HG03521 (cell line): ENCODE measurements around the gene IFT122.

Source experiments
- ATAC-seq: cut with Tn5 transposase; IDR thresholded peaks from one replicate; pipeline ENCODE4 v1.9.1; 2021; ENCODE audit warnings: mild to moderate bottlenecking, moderate library complexity; ENCODE audit not compliant: unreplicated experiment

Gene IFT122

GRCh38 chr3:129554356-129555152 is 114.5 kb downstream of the IFT122 start:
- no peak for ATAC-seq

GRCh38 chr3:129555153-129555550 is 115.1 kb downstream of the IFT122 start:
- no peak for ATAC-seq

- no peak for ATAC-seq
These were observed 115.8 kb downstream of the IFT122 start for GRCh38 chr3:129555616-129556357.

- ATAC-seq = no peak
These were observed 116.3 kb downstream of the IFT122 start for GRCh38 chr3:129556358-129556695.

GRCh38 chr3:129556890-129557547 is 117.0 kb downstream of the IFT122 start:
- no peak for ATAC-seq

- ATAC-seq = no peak
These were observed 117.5 kb downstream of the IFT122 start for GRCh38 chr3:129557548-129557894.

- ATAC-seq = no peak
These were observed 118.2 kb downstream of the IFT122 start for GRCh38 chr3:129558081-129558771.

- no peak for ATAC-seq
These were observed 118.9 kb downstream of the IFT122 start for GRCh38 chr3:129558772-129559564.

GRCh38 chr3:129559565-129560079 is 119.6 kb downstream of the IFT122 start:
- ATAC-seq = no peak

GRCh38 chr3:129560269-129560787 is 120.3 kb downstream of the IFT122 start:
- ATAC-seq = no peak

GRCh38 chr3:129560911-129561594 is 121.0 kb downstream of the IFT122 start:
- no peak for ATAC-seq

- ATAC-seq = no peak
These were observed 121.7 kb downstream of the IFT122 start for GRCh38 chr3:129561619-129562248.

GRCh38 chr3:129562803-129563202 is 122.8 kb downstream of the IFT122 start:
- ATAC-seq = no peak

- ATAC-seq = no peak
These were observed 123.3 kb downstream of the IFT122 start for GRCh38 chr3:129563332-129563731.

GRCh38 chr3:129563850-129564535 is 124.0 kb downstream of the IFT122 start:
- no peak for ATAC-seq

GRCh38 chr3:129564981-129565644 is 125.1 kb downstream of the IFT122 start:
- no peak for ATAC-seq

- no peak for ATAC-seq
These were observed 125.9 kb downstream of the IFT122 start for GRCh38 chr3:129565902-129566301.

- no peak for ATAC-seq
These were observed 127.2 kb downstream of the IFT122 start for GRCh38 chr3:129567176-129567705.
